Head of caudate nucleus (tissue), 42 donors: ENCODE measurements around the gene PSG2.
"Not testable (repeated sequence)": the region's sequence is repeated elsewhere in the genome, so short reads cannot be mapped to it uniquely, and the experiment has no call there.

Source experiments
- DNase-seq, 42 donors: peaks; one replicate each; pipeline versions ENCODE4 v3.0.0 to v3.0.0-alpha.2; 2020 to 2021; ENCODE audit warnings: mixed read lengths in 7 of 42
- intact Hi-C: fragments of 100-400 bp; cut with DNase I; formaldehyde crosslinking; loops from one replicate; pipeline ENCODE4 v1.15.0; 2022

Gene PSG2

DNA sequence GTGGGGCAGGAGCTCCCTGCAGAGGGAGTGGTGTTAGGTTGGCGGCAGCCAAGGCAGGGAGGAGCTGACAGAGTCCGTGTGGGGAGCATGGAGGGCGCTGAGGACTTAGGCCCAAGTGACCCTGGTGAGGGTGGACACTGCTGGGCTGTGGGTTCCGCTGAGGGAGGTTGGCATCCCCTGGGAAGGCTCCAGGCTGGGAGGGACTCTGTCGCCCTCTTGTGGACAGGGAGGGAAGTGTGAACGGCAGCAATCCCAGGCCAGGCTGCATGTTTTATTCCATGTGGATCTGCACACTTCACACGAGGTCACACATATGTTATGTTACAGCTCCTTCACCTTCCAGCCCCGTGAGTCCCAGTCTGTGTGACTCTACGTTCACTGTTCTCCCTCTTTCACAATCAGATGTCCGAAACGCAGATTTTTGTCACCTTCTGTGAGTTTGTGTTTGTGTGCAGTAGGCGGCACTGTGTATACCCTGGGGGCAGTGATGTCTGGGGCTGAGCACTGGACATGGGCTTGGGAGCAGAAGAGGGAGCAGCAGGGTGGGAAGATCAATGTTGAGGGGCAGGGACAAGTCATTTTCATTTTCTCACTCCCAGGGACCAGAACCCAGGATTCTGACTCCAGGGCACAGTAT, 1.8 kb upstream of the PSG2 start:
- peak in 23 of 42 donors; percentile 1 to 60 (median 18) for DNase-seq
- intact Hi-C loops = not testable (repeated sequence)

DNA sequence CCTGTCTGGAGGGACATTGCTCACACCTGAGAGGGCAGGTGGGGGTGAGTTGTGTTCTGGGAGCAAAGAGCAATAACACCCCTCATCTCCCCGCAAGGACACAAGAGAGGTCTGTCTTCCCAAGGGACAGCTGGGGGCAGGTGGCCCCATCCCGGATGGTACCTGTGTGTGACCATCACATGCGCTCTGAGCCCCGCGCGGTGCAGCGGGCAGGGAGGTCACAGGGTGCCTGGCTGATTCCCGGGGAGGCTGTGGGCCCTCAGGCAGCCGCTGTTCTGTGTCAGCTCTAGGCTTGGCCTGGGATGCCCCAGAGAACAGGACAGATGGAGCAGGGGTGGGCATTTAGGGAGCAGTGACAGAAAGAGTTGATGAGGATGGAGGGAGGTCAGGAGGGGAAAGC, 1.2 kb upstream of the PSG2 start:
- intact Hi-C loops, DNase-seq: not testable (repeated sequence)

DNA sequence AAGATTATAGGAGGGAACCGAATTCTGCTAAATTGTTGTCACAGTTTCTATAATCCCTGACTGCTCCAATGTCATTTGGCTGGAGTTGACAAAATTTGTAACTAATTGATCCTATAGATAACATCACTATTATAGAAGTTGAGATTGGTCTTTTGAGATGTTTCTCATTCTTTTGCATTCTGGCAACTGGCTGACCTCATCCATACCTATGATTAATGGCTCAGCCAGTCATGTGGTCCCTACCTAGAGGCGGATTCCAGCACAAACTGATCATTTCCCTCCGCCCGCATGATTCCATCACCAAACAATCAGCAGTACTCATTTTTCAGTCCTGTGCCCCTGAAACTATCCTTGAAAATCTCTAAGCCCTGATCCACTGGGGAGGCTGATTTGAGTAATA, 4.2 kb downstream of the PSG2 start:
- intact Hi-C loops = no loop called here
- DNase-seq = no peak

DNA sequence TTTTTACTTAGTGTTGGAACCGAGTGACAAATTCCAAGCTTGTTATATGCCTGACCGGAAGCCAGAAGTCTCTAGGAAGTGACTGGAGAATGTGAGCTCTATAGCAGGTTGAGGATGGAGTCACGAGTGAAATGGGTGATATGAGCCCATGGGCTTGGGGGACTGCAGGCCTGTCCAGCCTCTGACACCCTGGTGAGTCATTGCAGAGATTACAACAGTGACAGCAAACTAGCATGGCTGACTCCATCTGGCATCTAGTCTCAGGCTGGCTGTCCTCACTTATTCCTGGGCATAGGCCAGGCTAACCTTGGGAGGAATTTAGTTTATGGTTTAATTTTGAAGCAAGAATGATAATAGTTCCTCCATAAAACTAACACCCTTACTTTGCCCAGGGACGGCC, 4.6 kb downstream of the PSG2 start:
- intact Hi-C loops, DNase-seq: not testable (repeated sequence)

DNA sequence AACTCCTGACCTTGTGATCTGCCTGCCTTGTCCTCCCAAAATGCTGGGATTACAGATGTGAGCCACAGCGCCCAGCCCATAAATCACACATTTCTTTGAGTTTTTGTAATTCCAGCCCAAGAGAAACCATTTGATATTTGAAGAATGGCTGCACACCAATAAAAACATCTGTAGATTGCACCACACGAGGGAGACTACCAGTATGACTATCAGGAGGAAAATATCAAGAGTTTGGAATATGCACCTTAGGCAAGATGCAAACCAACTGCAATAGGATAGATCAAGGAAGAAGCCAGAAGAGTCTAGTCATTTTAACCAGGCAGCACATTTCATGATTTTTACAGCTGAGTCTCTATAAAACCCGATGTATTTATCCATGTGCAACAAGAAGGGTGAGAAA, 20.1 kb downstream of the PSG2 start:
- intact Hi-C loops, DNase-seq: not testable (repeated sequence)

DNA sequence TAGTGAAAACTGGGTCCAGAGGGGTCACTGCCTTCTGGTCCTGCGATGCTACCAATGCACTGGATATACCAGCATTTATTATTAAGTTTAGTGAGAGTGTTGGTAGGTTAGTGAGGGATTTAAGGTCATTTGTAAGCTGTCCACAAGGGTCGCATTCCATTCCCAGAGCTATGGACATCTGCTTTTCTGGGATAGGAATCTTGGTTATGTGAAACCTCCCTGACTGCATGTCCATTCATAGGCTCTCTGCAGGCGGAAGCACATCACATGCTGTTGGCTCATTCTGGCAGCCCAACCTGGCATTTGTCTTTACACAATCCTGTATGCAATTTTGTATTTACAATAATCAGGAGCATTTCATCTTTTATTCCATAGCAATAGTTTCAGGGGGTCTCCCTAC, 21.2 kb downstream of the PSG2 start:
- intact Hi-C loops, DNase-seq: not testable (repeated sequence)

DNA sequence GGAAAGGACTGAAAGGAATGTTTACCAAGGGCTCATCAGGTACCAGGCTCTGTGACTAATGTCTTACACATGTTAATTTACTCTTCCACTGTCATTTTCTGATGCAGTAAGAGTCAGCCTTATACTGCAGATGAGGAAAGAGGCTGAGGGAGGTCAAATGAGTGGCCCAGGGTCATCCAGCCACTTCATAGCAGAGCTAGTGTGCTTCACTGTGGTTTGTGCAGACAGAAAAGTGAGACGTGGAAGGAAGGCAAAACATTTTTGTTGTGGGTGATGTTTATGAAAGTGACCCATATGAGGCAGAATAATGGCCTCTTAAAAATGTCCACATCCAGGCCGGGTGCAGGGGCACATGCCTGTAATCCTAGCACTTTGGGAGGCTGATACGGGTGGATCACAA, 22.2 kb downstream of the PSG2 start:
- DNase-seq, intact Hi-C loops: not testable (repeated sequence)

DNA sequence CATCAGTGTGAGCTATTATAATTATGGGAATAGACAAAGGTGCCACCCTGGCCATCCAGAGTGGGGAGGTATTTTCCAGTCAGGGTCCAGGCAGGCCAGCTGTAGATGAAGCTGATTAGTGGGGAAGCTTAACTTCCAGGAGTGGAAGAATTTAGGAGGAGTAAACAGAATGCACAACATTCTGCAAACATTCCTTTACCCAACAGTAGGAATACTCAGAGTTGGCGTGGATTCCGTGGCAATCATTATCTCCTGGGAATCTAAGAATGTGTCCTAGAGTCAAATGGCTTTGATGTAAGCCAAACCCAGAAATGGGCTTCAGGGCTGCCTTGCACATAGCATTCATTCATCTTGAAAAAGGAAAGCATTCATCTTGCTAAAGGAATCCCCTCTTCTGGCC, 23.0 kb downstream of the PSG2 start:
- intact Hi-C loops, DNase-seq: not testable (repeated sequence)

DNA sequence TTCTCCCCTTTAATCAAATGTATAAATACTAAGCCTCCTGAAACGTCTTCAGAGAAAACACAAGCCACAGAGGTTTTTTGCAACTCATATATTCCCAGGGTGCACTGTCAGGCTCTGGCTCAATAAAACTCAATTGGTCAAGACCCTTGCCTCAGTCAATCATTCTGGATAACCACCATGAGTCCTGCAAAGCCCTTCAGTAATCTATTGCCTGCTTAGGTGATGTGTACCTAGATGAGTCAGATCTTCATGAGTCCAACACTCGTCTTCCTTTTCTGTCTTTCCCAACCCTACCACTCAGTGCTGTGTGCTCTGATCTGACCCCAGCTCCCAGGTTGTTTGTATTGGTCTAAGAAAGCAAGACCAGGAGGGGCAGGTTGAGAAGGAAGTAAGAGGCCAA, 24.1 kb downstream of the PSG2 start:
- DNase-seq, intact Hi-C loops: not testable (repeated sequence)

DNA sequence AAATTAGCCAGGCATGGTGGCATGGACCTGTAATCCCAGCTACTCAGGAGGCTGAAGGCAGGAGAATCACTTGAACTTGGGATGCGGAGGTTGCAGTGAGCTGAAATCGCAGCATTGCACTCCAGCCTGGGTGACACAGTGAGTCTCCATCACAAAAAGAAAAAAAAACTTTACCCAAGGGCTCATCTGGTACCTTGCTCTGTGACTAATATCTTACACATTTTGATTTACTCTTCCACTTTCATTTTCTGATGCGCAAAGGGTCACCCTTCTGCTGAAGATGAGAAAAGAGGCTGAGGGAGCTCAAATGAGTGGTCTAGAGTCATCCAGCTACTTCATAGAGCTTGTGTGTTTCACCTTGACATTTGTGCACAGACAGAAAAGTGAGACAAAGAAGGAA, 34.5 kb downstream of the PSG2 start:
- DNase-seq, intact Hi-C loops: not testable (repeated sequence)

DNA sequence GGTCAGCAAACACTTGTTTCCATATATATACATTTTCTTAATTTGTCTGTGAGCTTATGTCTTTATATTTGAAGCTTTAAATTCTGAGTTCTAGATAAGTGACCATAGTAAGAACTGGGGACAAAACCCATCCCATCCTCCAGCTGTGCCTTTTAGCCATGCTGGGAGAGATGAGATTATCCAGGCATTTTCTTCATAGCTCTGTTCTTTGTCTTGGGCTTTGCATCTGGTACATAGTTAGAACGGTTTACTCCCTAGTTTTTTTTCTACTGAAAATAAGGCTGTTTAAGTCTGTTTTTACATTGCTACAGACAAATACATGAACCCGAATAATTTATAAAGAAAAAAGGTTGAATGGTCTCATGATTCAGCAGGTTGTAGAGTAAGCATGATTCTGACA, 35.9 kb downstream of the PSG2 start:
- intact Hi-C loops, DNase-seq: not testable (repeated sequence)

DNA sequence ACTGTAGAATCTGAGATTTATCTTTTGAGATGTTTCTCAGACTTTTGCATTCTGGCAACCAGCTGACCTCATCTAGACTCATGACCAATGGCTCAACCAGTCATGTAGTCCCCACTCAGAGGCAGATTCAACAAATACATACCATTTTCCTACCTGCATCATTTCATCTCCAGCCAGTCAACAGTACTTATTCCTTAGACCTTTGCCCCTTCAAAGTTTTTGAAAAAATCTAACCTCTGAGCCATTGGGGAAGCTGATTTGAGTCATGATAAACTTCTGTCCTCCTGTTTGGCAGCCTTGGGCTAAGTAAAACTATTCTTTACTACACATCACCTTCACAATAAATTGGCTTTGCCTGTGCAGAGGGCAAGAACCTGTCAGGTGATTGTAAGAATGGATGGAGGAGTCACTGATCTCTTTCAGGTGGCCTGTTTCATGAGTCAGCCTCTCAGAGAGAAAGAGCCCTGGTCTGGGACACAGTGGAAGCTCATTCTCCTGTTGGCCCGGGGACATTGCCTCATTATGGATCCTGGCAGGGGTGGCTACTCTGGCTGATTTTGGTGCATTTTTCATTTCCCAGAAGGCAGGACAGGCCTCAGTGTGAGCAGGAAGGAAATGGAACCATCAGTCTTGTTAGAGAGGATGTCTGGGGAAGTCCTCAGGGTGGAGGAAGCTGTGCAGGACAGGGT, 38.9 kb downstream of the PSG2 start:
- DNase-seq, intact Hi-C loops: not testable (repeated sequence)

DNA sequence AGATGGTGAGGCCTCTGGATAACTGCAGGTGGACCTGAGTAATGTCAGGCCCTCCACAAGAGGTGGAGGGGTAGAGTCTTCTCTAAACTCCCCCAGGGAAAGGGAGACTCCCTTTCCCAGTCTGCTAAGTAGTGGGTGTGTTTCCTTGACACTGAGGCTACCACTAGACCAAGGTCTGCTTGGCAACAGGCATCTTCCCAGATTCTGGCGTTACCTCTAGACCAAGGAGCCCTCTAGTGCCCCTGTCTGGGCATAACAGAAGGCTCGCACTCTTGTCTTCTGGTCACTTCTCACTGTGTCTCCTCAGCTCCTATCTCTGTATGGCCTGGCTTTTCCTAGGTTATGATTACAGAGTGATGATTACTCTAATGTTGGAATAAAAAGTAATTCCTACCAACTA, 50.9 kb downstream of the PSG2 start:
- intact Hi-C loops, DNase-seq: not testable (repeated sequence)

DNA sequence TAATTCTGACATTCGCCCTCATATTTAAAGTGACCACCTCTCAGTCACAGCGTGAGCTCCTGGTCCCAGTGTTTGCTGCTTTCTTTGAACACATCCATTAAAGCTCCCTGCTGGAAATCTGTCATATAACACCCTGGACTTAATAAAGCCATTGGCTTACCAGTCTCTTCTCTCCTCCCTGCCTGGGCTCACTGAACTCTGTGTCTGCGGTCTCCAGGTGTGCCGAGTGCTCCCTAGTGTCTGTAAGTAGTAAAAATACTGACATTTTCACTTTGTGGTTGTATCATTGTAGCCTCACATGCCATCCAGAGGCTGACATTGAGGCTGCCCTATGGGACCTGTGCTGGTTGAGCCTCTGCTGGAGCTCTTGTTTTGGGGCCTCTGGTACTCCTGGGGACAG, 53.6 kb downstream of the PSG2 start:
- intact Hi-C loops = no loop called here
- no peak for DNase-seq

DNA sequence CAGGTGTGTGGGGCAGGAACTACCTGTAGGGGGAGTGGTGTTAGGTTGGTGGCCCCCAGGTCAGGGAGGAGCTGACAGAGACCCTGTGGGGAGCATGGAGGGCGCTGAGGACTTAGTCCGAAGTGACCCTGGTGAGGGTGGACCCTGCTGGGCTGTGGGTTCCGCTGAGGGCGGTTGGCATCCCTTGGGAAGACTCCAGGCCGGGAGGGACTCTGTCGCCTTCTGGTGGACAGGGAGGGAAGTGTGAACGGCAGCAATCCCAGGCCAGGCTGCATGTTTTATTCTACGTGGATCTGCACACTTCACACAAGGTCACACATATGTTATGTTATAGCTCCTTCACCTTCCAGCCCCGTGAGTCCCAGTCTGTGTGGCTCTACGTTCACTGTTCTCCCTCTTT, 54.5 kb downstream of the PSG2 start:
- DNase-seq, intact Hi-C loops: not testable (repeated sequence)

DNA sequence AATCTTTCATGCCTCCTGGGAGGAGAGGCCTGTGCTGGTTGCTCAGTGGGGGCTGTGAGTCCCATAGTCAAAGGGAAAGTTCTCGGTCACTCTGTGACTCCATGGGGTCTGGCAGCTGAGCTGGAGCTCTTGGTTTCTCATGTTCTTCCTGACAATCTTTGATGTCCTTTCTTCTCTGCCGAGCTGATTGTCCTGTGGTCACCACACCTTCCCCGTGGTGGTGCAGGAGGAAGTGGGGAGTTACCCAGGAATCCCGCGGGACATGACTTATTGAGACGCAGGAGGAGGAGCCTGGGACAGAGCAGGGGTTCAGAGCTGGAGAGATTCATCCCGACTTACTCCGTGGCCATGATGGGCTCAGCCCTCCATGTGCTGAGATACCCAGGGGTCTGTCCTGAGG, 55.4 kb downstream of the PSG2 start:
- intact Hi-C loops, DNase-seq: not testable (repeated sequence)

DNA sequence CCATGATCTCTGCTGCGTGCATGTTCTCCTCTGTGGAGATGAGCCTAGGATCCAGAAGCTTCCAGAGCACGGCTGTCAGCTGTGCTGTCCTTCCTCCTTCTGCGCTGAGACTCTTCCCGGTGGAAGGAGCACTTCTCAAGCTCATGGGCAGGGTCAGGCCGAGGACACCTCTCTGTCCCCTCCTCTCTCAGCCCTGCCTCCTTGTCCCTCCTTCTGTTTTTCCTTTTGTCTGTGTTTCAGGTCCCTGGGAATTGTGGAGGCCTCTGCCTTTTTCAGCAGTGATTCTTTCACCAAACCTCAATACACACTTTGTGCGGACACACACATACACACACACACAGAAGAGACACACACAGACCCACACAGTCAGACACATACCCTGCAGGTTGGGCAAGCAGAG, 56.1 kb downstream of the PSG2 start, which contains the start of gene PSG11:
Gene PSG11, minus strand, starts transcription at position 101 of the 400 bp plus-strand sequence. Its CDS starts 97 bp downstream, at position 4.
- intact Hi-C loops, DNase-seq: not testable (repeated sequence)

DNA sequence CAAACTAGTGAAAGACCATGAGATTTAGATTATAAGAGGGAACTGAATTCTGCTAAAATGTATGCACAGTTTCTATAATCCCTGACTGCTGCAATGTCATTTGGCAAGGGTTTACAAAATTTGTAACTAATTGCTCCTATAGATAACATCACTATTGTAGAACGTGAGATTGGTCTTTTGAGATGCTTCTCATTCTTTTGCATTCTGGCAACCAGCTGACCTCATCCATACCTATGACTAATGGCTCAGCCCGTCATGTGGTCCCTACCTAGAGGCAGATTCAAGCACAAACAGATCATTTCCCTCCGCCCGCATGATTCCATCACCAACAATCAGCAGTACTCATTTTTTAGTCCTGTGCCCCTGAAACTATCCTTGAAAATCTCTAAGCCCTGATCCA, 60.4 kb downstream of the PSG2 start:
- DNase-seq, intact Hi-C loops: not testable (repeated sequence)

DNA sequence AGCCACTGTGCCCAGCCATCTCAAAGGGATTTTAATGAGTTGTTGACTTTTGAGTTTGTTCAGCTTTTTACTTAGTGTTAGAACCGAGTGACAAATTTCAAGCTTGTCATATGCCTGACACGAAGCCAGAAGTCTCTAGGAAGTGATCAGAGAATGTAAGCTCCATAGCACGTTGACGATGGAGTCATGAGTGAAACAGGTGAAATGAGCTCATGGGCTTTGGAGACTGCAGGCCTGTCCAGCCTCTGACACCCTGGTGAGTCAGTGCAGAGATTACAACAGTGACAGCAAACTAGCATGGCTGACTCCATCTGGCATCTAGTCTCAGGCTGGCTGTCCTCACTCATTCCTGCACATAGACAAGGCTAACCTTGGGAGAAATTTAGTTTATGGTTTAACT, 60.9 kb downstream of the PSG2 start:
- intact Hi-C loops, DNase-seq: not testable (repeated sequence)

DNA sequence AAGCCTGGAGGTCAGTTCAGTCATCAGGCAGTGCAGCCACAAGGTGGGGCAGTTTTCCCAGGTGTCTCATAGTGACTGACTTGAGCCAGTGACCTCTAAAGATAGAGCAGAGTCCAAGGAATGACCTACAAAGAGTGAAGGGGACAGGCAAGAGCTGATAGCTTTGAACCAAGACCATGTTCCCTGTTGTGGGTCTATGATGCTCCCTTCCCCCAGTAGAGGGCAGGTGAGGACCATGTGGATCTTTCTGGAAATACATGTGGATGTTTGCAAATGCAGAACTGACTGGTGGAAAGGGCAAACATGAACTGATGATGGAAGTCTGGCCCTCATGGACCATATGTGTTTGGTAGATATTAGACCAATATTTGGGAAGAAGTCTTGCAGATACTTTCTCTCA, 62.9 kb downstream of the PSG2 start:
- peak in 20 of 42 donors; percentile 1 to 44 (median 21) for DNase-seq
- intact Hi-C loops = not testable (repeated sequence)
